ENCODE measurements around the gene CLCN2. TPM values are rescaled to one million over a fixed set of nuclear protein-coding genes. Genes with fewer than 3 reads are reported as not detected.

The CLCN2 gene
- total and polyA plus RNA-seq, 2 donors (not counting 1 experiment from before 2014, with no cell fraction given), result 0.93 to 3.1 TPM

DNA sequence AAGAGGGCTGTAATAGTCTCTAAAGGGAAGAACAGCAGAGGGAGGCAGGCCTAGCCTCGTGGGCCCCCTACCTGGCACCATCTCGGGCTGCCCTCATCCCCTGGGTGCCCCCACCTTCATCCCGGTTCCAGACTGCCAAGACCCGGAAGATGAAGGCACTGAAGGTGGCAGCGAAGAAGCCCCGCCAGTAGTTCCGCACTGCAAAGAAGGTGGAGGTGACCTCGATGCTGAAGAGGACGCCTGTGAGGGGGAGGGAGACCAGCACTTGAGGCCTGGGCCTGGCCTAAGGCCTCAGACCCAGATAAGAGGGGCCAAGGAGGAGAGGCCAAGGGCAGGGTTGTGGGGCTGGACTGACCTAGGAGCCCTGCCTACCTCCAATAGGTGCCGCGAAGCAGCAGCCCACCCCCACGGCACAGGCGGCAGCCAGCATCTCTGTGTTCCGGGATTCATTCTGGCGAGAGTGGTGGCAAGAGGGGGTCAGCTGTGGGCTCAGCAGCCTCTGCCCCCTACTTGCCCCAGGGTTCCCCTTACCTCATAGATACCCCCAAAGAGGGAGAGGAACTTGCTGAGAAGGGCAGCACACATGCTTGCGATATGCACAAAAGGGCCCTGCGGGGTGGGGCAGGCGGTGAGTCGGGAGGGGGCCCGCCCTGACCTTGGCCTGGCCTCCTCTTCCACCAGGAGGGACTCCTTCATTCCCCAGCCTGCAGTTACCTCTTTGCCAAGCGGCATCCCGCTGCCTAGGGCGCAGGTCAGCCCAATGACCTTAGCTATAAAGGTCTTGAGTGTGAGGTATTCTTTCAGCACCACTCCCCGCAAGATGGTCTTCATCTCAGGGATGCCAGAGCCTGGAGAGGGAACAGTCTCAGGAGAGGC is 3.9 kb downstream of the CLCN2 start:
- peaks cover 6% of the 10 kb centered on the region for H3K4me1 ChIP-seq (ENCODE audit: control insufficient read depth, extremely low read depth, insufficient read depth, low read length)
- H3K79me2 ChIP-seq (ENCODE audit: control insufficient read depth, insufficient read depth, low read length), result peaks cover 3% of the 10 kb centered on the region
- H3K4me3 ChIP-seq (replicated peaks in 1 of 4; ENCODE audit: control extremely low read depth in 1 of 4, insufficient read depth in 1 of 4, low read depth in 3 of 4, low read length in 4 of 4), result no peak overlapping the region
- H3K4me2 ChIP-seq (ENCODE audit: extremely low read depth, insufficient read depth, low read length), result no peak overlapping the region
- H3K36me3 ChIP-seq (ENCODE audit: control insufficient read depth, insufficient read depth, low read length), result peaks cover 3% of the 10 kb centered on the region
- H4K20me1 ChIP-seq (ENCODE audit: control insufficient read depth, extremely low read depth, insufficient read depth, low read length), result no peaks in the 10 kb centered on the region
- no peak overlapping the region for H3K9ac ChIP-seq (ENCODE audit: insufficient read depth, low read length)
- TF ChIP-seq, protein P1, sequence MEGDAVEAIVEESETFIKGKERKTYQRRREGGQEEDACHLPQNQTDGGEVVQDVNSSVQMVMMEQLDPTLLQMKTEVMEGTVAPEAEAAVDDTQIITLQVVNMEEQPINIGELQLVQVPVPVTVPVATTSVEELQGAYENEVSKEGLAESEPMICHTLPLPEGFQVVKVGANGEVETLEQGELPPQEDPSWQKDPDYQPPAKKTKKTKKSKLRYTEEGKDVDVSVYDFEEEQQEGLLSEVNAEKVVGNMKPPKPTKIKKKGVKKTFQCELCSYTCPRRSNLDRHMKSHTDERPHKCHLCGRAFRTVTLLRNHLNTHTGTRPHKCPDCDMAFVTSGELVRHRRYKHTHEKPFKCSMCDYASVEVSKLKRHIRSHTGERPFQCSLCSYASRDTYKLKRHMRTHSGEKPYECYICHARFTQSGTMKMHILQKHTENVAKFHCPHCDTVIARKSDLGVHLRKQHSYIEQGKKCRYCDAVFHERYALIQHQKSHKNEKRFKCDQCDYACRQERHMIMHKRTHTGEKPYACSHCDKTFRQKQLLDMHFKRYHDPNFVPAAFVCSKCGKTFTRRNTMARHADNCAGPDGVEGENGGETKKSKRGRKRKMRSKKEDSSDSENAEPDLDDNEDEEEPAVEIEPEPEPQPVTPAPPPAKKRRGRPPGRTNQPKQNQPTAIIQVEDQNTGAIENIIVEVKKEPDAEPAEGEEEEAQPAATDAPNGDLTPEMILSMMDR (conservative IDR thresholded peaks at IDR 0.05 in 1 of 2, IDR thresholded peaks at IDR 0.05 in 1 of 2; ENCODE audit: low read depth in 1 of 2, low read length in 2 of 2), result no peak
- no peak for DNase-seq (ENCODE audit: low read depth in 2 of 2)
- H3K27me3 ChIP-seq (ENCODE audit: control insufficient read depth, insufficient read depth, low read length), result no peaks in the 10 kb centered on the region
- no peak overlapping the region for H2AFZ ChIP-seq (ENCODE audit: low read length)
- H3K9me3 ChIP-seq (ENCODE audit: control insufficient read depth, insufficient read depth, low read depth, low read length), result no peaks in the 10 kb centered on the region
- H3K27ac ChIP-seq (ENCODE audit: insufficient read depth, low read length), result no peak overlapping the region

DNA sequence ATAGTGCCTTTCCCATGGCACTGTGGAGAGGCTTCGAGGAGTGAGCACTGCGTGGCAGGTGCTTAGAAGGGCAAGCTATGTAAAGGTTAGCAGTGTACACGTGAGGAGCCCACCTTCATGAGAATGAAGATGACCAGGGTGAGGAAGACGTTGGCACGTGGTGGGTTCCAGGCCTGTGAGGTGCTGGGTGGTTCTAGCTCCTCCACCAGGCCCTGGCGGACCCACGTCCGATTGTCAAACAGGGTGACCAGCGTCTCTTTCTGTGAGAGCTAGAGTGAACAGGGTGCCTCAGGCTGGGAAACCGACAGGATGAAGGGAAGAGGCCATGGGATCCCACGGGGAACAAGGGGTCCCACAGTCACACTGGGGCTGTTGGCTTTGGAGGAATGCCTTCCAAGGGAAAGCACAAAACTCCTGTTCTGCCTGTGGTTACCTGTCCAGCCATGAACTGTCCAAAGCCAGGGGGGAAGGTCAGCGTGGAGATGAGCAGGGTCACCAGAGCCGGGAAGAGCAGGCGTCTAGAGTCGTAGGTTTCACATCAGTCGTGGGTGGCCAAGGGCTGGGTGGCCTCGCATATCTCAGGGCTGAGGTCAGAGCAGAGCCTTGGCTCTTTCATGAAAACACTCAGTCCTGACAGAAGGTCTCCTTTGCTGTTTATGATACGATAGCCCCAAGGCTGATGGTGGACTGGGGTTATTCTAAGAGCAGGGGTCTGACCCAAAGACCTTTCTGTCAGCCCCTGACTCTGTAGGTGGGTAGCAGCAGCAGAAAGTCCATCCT is 6.0 kb downstream of the CLCN2 start:
- Histone ChIP-seq H3K79me2 (ENCODE audit: control insufficient read depth, insufficient read depth, low read length) (no peaks in the 10 kb centered on the region), H3K4me2 (ENCODE audit: extremely low read depth, insufficient read depth, low read length) (no peak overlapping the region), H3K27me3 (ENCODE audit: control insufficient read depth, insufficient read depth, low read length) (no peaks in the 10 kb centered on the region), H3K27ac (ENCODE audit: insufficient read depth, low read length) (no peak overlapping the region), H3K9ac (ENCODE audit: insufficient read depth, low read length) (no peak overlapping the region), H4K20me1 (ENCODE audit: control insufficient read depth, extremely low read depth, insufficient read depth, low read length) (no peaks in the 10 kb centered on the region), H3K9me3 (ENCODE audit: control insufficient read depth, insufficient read depth, low read depth, low read length) (no peaks in the 10 kb centered on the region), H3K4me3 (replicated peaks in 1 of 4; ENCODE audit: control extremely low read depth in 1 of 4, insufficient read depth in 1 of 4, low read depth in 3 of 4, low read length in 4 of 4) (no peak overlapping the region), H2AFZ (ENCODE audit: low read length) (no peak overlapping the region), H3K4me1 (ENCODE audit: control insufficient read depth, extremely low read depth, insufficient read depth, low read length) (peaks cover under 1% of the 10 kb centered on the region), H3K36me3 (ENCODE audit: control insufficient read depth, insufficient read depth, low read length) (peaks cover 9% of the 10 kb centered on the region)
- TF ChIP-seq, protein P1 (conservative IDR thresholded peaks at IDR 0.05 in 1 of 2, IDR thresholded peaks at IDR 0.05 in 1 of 2; ENCODE audit: low read depth in 1 of 2, low read length in 2 of 2), result no peak
- TF ChIP-seq EZH2 (IDR thresholded peaks at IDR 0.05; ENCODE audit: low read length, missing control alignments), result no peak
- no peak for DNase-seq (ENCODE audit: low read depth in 2 of 2)

DNA sequence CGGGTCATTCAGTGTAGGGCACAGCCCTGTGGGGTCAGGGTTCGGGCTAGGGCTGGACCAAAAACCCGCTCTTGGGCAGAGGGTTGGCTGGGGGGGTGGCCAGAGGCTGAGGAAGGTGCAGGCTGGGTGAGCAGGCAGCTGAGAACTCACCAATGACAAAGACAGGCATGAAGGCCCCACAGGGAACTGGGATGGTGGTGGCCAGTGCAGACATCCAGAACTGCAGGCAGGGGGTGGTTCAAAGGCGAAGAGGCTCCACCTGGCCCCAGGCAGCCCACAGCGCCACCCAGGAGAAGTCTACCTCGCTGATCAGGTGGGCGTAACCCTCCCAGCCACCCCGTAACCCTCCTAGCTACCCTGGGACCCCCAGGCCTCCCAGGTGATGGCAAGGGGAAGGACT is 6.7 kb downstream of the CLCN2 start:
- TF ChIP-seq, protein P1 (conservative IDR thresholded peaks at IDR 0.05 in 1 of 2, IDR thresholded peaks at IDR 0.05 in 1 of 2; ENCODE audit: low read depth in 1 of 2, low read length in 2 of 2), result no peak
- TF ChIP-seq EZH2 (IDR thresholded peaks at IDR 0.05; ENCODE audit: low read length, missing control alignments), result no peak
- Histone ChIP-seq H3K9ac (ENCODE audit: insufficient read depth, low read length) (no peak overlapping the region), H3K4me3 (replicated peaks in 1 of 4; ENCODE audit: control extremely low read depth in 1 of 4, insufficient read depth in 1 of 4, low read depth in 3 of 4, low read length in 4 of 4) (no peak overlapping the region), H2AFZ (ENCODE audit: low read length) (no peak overlapping the region), H4K20me1 (ENCODE audit: control insufficient read depth, extremely low read depth, insufficient read depth, low read length) (no peaks in the 10 kb centered on the region), H3K27ac (ENCODE audit: insufficient read depth, low read length) (no peak overlapping the region), H3K36me3 (ENCODE audit: control insufficient read depth, insufficient read depth, low read length) (peaks cover 9% of the 10 kb centered on the region), H3K79me2 (ENCODE audit: control insufficient read depth, insufficient read depth, low read length) (no peaks in the 10 kb centered on the region), H3K4me2 (ENCODE audit: extremely low read depth, insufficient read depth, low read length) (no peak overlapping the region), H3K4me1 (ENCODE audit: control insufficient read depth, extremely low read depth, insufficient read depth, low read length) (no peaks in the 10 kb centered on the region), H3K9me3 (ENCODE audit: control insufficient read depth, insufficient read depth, low read depth, low read length) (no peaks in the 10 kb centered on the region), H3K27me3 (ENCODE audit: control insufficient read depth, insufficient read depth, low read length) (no peaks in the 10 kb centered on the region)
- no peak for DNase-seq (ENCODE audit: low read depth in 2 of 2)

All from fibroblast of lung (primary cell).